ENCODE results near the gene KLHL22.
"Not testable (repeated sequence)": the region's sequence is repeated elsewhere in the genome, so short reads cannot be mapped to it uniquely, and the experiment has no call there.

KLHL22 gene

GRCh38 chr22:20494978-20495860, at the start of gene KLHL22:
TSS of gene KLHL22 (minus strand) at chr22:20495795. CDS start at chr22:20489211, 6,584 bp downstream.
- peak; percentile 70 for DNase-seq (ENCODE audit: low spot score)

- not testable (repeated sequence) for DNase-seq (ENCODE audit: low spot score)
These were observed 49.7 kb upstream of the KLHL22 start for GRCh38 chr22:20545318-20545634.

GRCh38 chr22:20542736-20543135, 47.1 kb upstream of the KLHL22 start:
- DNase-seq (ENCODE audit: low spot score) = no peak

GRCh38 chr22:20542055-20542454, 46.5 kb upstream of the KLHL22 start:
- no peak for DNase-seq (ENCODE audit: low spot score)

- not testable (repeated sequence) for DNase-seq (ENCODE audit: low spot score)
These were observed 43.3 kb upstream of the KLHL22 start for GRCh38 chr22:20538875-20539274.

GRCh38 chr22:20537983-20538382, 42.4 kb upstream of the KLHL22 start:
- no peak for DNase-seq (ENCODE audit: low spot score)

GRCh38 chr22:20537325-20537756, 41.7 kb upstream of the KLHL22 start:
- no peak for DNase-seq (ENCODE audit: low spot score)

- DNase-seq (ENCODE audit: low spot score) = no peak
These were observed 41.2 kb upstream of the KLHL22 start for GRCh38 chr22:20536590-20537324.

- no peak for DNase-seq (ENCODE audit: low spot score)
These were observed 38.3 kb upstream of the KLHL22 start for GRCh38 chr22:20533879-20534265.

GRCh38 chr22:20533095-20533878, 37.7 kb upstream of the KLHL22 start:
- DNase-seq (ENCODE audit: low spot score) = no peak

GRCh38 chr22:20532256-20532993, 36.8 kb upstream of the KLHL22 start:
- no peak for DNase-seq (ENCODE audit: low spot score)

GRCh38 chr22:20531404-20532201, 36.0 kb upstream of the KLHL22 start:
- no peak for DNase-seq (ENCODE audit: low spot score)

GRCh38 chr22:20531154-20531403, 35.5 kb upstream of the KLHL22 start:
- no peak for DNase-seq (ENCODE audit: low spot score)

- no peak for DNase-seq (ENCODE audit: low spot score)
These were observed 35.0 kb upstream of the KLHL22 start for GRCh38 chr22:20530368-20531153.

GRCh38 chr22:20528405-20528978, 32.9 kb upstream of the KLHL22 start:
- DNase-seq (ENCODE audit: low spot score) = no peak

GRCh38 chr22:20526628-20527355, 31.2 kb upstream of the KLHL22 start:
- peak; percentile 41 for DNase-seq (ENCODE audit: low spot score)

- DNase-seq (ENCODE audit: low spot score) = no peak
These were observed 30.7 kb upstream of the KLHL22 start for GRCh38 chr22:20526305-20526627.

- DNase-seq (ENCODE audit: low spot score) = no peak
These were observed 29.5 kb upstream of the KLHL22 start for GRCh38 chr22:20525048-20525447.

GRCh38 chr22:20524004-20524481, 28.4 kb upstream of the KLHL22 start:
- DNase-seq (ENCODE audit: low spot score) = no peak

Data from RKO (cell line).